Peyer's patch (tissue), 4 donors: ENCODE measurements around the gene ATP12A. TPM values are rescaled to one million over a fixed set of nuclear protein-coding genes. Genes with fewer than 3 reads are reported as not detected.

Experiments used
- DNase-seq, 3 donors: peaks; one replicate each; pipeline ENCODE4 v3.0.0-alpha.2; 2017 to 2019
- H3K27ac ChIP-seq, 4 donors: fragments of 200-600 bp; sonication (generic); one replicate each; pipeline ENCODE4 v1.5.1; 2016 to 2019
- H3K27me3 ChIP-seq, 2 donors: fragments of 200-600 bp; sonication (generic); one replicate each; pipeline ENCODE4 v1.5.1; 2019
- H3K36me3 ChIP-seq, 3 donors: fragments of 200-600 bp; sonication (generic); one replicate each; pipeline ENCODE4 v1.5.1; 2016 to 2019
- H3K4me1 ChIP-seq, 4 donors: fragments of 200-600 bp; sonication (generic); one replicate each; pipeline ENCODE4 v1.5.1; 2016 to 2019
- H3K4me3 ChIP-seq, 4 donors: fragments of 200-600 bp; sonication (generic); 1 replicate in 3 of 4; 2 replicates in 1 of 4; pipeline ENCODE4 v1.5.1; 2016 to 2019; ENCODE audit warnings: mild to moderate bottlenecking in 1 of 4
- H3K9me3 ChIP-seq, 4 donors: fragments of 200-600 bp; sonication (generic); one replicate each; pipeline ENCODE4 v1.5.1; 2016 to 2019; ENCODE audit warnings: mild to moderate bottlenecking in 1 of 4
- CTCF ChIP-seq, 6 experiments: fragments of 450-650 bp in 4 of 6; fragments of 200-600 bp in 2 of 6; sonication (generic) in 1 of 6; IDR thresholded peaks; one replicate each; pipeline ENCODE4 v1.5.1; 2017 to 2019; ENCODE audit warnings: antibody characterized with exemption in 6 of 6, mild to moderate bottlenecking in 3 of 6, moderate library complexity in 1 of 6
- POLR2A ChIP-seq, 2 donors: fragments of 450-650 bp; IDR thresholded peaks; one replicate each; pipeline ENCODE4 v1.5.1; 2017; ENCODE audit warnings: antibody characterized with exemption in 2 of 2, mild to moderate bottlenecking in 2 of 2, moderate library complexity in 2 of 2
- total RNA-seq, 4 donors: library from RNA; depleted of rRNA; stranded (reverse); fragments of >200 nt; gene quantifications; one replicate each; pipeline ENCODE4 v1.1.0, GENCODE V29; 2016

Gene ATP12A
- total RNA-seq, 4 donors from 2014 or later = not detected

- H3K9me3 ChIP-seq = no peaks in the 10 kb centered on the region
- no peak overlapping the region for H3K4me3 ChIP-seq
- no peaks in the 10 kb centered on the region for H3K36me3 ChIP-seq
- no peak for DNase-seq
- peaks cover 0 to 5% (median under 1%) of the 10 kb centered on the region in 4 donors for H3K4me1 ChIP-seq
- no peaks in the 10 kb centered on the region for H3K27me3 ChIP-seq
- TF ChIP-seq CTCF (IDR thresholded peaks at IDR 0.05) (no peak), POLR2A (IDR thresholded peaks at IDR 0.05) (no peak)
- H3K27ac ChIP-seq = no peak overlapping the region
Measured at GRCh38 chr13:24654741-24655140, 25.5 kb upstream of the ATP12A start.

- Histone ChIP-seq H3K9me3 (no peaks in the 10 kb centered on the region), H3K4me3 (no peak overlapping the region), H3K27me3 (no peaks in the 10 kb centered on the region), H3K4me1 (peaks cover 0 to 16% (median 2%) of the 10 kb centered on the region in 4 donors), H3K27ac (no peak overlapping the region), H3K36me3 (no peaks in the 10 kb centered on the region)
- TF ChIP-seq CTCF (IDR thresholded peaks at IDR 0.05) (no peak), POLR2A (IDR thresholded peaks at IDR 0.05) (no peak)
- DNase-seq = no peak
Measured at GRCh38 chr13:24659239-24659638, 21.0 kb upstream of the ATP12A start.

- Histone ChIP-seq H3K4me3 (no peak overlapping the region), H3K4me1 (peaks cover 0 to 16% (median 2%) of the 10 kb centered on the region in 4 donors), H3K9me3 (no peaks in the 10 kb centered on the region), H3K27ac (peak overlapping the region in 1 of 4 donors; percentile 27), H3K36me3 (no peaks in the 10 kb centered on the region), H3K27me3 (no peaks in the 10 kb centered on the region)
- TF ChIP-seq POLR2A (IDR thresholded peaks at IDR 0.05) (no peak), CTCF (IDR thresholded peaks at IDR 0.05) (no peak)
- no peak for DNase-seq
Measured at GRCh38 chr13:24660023-24660741, 20.0 kb upstream of the ATP12A start.

GRCh38 chr13:24661713-24662112, 18.5 kb upstream of the ATP12A start:
- TF ChIP-seq CTCF (IDR thresholded peaks at IDR 0.05) (no peak), POLR2A (IDR thresholded peaks at IDR 0.05) (no peak)
- Histone ChIP-seq H3K4me3 (no peak overlapping the region), H3K27me3 (no peaks in the 10 kb centered on the region), H3K9me3 (no peaks in the 10 kb centered on the region), H3K4me1 (peaks cover 0 to 16% (median 2%) of the 10 kb centered on the region in 4 donors), H3K27ac (peak overlapping the region in 1 of 4 donors; percentile 66), H3K36me3 (no peaks in the 10 kb centered on the region)
- no peak for DNase-seq

- no peaks in the 10 kb centered on the region for H3K27me3 ChIP-seq
- H3K4me1 ChIP-seq = peaks cover 0 to 16% (median 2%) of the 10 kb centered on the region in 4 donors
- DNase-seq = no peak
- H3K9me3 ChIP-seq = no peaks in the 10 kb centered on the region
- H3K4me3 ChIP-seq = no peak overlapping the region
- TF ChIP-seq CTCF (IDR thresholded peaks at IDR 0.05) (no peak), POLR2A (IDR thresholded peaks at IDR 0.05) (no peak)
- H3K27ac ChIP-seq = peak overlapping the region in 2 of 4 donors; percentile 31 to 66
- H3K36me3 ChIP-seq = no peaks in the 10 kb centered on the region
Measured at GRCh38 chr13:24662195-24663088, 17.8 kb upstream of the ATP12A start.
